Measurements from ENCODE around the gene SDSL. TPM values are rescaled to one million over a fixed set of nuclear protein-coding genes. Genes with fewer than 3 reads are reported as not detected.

Gene SDSL
- total and polyA plus RNA-seq, 9 donors = 0.43 to 19.3 (median 3.7) TPM

DNA sequence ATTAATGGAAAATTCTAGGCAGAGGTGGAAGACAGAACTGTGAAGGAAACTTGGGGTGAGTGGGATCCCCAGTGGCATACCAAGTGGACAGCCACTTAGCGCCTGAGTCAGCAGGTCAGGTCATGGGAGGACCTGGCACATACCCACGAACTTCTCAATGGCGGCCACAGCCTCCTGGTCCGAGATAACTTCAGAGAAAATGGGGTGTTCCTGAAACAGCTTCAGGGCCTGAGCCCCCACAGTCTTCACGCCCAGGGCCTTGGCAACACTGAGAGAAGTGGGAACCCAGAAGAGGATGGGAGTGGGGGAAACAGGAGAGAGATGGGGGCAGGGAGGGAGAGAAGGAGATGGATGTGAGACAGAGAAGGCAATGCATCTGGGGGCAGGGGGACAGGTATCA, 28.4 kb upstream of the SDSL start:
- Histone ChIP-seq H3K9me3 (no peaks in the 10 kb centered on the region), H3K27ac (no peak overlapping the region), H3K4me3 (no peak overlapping the region), H3K36me3 (no peaks in the 10 kb centered on the region), H3K27me3 (no peaks in the 10 kb centered on the region), H3K4me1 (ENCODE audit: insufficient read depth) (no peaks in the 10 kb centered on the region)
- no peak for DNase-seq
- TF ChIP-seq EP300 (IDR thresholded peaks at IDR 0.05) (no peak), POLR2A (IDR thresholded peaks at IDR 0.05) (no peak)
- TF ChIP-seq, protein P1, sequence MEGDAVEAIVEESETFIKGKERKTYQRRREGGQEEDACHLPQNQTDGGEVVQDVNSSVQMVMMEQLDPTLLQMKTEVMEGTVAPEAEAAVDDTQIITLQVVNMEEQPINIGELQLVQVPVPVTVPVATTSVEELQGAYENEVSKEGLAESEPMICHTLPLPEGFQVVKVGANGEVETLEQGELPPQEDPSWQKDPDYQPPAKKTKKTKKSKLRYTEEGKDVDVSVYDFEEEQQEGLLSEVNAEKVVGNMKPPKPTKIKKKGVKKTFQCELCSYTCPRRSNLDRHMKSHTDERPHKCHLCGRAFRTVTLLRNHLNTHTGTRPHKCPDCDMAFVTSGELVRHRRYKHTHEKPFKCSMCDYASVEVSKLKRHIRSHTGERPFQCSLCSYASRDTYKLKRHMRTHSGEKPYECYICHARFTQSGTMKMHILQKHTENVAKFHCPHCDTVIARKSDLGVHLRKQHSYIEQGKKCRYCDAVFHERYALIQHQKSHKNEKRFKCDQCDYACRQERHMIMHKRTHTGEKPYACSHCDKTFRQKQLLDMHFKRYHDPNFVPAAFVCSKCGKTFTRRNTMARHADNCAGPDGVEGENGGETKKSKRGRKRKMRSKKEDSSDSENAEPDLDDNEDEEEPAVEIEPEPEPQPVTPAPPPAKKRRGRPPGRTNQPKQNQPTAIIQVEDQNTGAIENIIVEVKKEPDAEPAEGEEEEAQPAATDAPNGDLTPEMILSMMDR (IDR thresholded peaks at IDR 0.05) = no peak
- intact Hi-C loops (cut with DNase I) = no loop called here
- WGBS, 3 donors = 60 to 80% (median 67%) methylated on average over 5 of the region's 5 CpGs

DNA sequence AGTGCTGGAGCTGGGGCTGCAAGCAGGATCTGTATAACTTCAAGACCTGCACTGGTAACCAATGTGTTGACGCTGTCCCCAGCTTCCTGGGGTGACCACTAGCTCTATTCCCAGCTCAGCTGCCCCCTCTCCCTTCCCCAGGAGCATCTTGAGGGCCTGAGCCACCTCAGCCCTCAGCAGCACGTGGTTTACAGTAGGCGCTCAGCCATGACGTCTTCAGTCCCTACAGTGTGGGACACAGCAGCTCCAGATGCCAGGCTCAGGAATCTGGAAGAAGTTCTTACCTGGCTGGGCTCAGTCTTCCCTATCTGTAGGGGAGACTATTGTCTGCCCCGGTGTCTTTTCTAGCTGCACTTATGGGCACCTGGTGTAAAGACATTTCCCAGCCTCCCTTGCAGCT, 27.1 kb upstream of the SDSL start:
- no peaks in the 10 kb centered on the region for H3K27me3 ChIP-seq
- intact Hi-C loops (cut with DNase I) = no loop called here
- H3K4me3 ChIP-seq = no peak overlapping the region
- no peak overlapping the region for H3K27ac ChIP-seq
- TF ChIP-seq POLR2A (IDR thresholded peaks at IDR 0.05) (no peak), EP300 (IDR thresholded peaks at IDR 0.05) (no peak)
- TF ChIP-seq, protein P1 (IDR thresholded peaks at IDR 0.05) = no peak
- no peak for DNase-seq
- no peaks in the 10 kb centered on the region for H3K9me3 ChIP-seq
- no peaks in the 10 kb centered on the region for H3K36me3 ChIP-seq
- no peaks in the 10 kb centered on the region for H3K4me1 ChIP-seq (ENCODE audit: insufficient read depth)
- WGBS, 3 donors = 73 to 80% (median 74%) methylated on average over 5 of the region's 5 CpGs

GRCh38 chr12:113396200-113396599, 26.0 kb upstream of the SDSL start:
- H3K9me3 ChIP-seq = no peaks in the 10 kb centered on the region
- no peak for TF ChIP-seq POLR2A (IDR thresholded peaks at IDR 0.05)
- TF ChIP-seq EP300 (IDR thresholded peaks at IDR 0.05) = no peak
- no peak overlapping the region for H3K4me3 ChIP-seq
- H3K27me3 ChIP-seq = no peaks in the 10 kb centered on the region
- H3K4me1 ChIP-seq (ENCODE audit: insufficient read depth) = no peaks in the 10 kb centered on the region
- intact Hi-C loops (cut with DNase I) = no loop called here
- H3K27ac ChIP-seq = no peak overlapping the region
- no peak for DNase-seq
- H3K36me3 ChIP-seq = no peaks in the 10 kb centered on the region

DNA sequence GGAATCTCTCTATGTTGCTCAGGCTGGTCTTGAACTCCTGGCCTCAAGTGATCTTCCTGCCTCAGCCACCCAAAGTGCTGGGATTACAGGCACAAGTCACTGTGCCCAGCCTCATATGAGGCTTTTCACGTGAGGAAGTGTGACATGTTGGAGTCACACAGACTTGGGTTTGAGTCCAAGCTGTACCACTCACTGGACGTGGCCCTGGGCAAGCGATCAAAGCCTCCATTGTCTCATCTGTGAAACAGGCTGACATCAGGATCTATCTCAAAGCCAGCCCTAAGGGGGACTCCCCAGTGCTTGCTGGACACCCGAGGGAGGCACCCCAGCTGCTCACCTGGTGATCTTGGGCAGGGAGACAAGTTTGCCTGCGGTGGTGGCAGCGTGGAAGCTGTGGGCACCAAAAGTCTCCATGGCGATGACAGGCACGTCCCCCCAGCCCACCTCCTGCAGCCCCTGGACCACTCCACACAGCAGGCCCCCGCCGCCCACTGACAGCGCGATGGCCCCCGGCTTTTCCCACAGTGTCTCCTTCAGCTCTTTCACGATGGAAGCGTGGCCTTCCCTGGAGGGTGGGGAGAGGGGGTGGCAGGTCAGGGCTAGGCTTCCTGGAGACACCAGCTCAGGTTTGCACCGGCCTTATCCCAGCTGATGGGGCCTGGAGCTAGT, 25.2 kb upstream of the SDSL start:
- intact Hi-C loops (cut with DNase I) = no loop called here
- no peak overlapping the region for H3K27ac ChIP-seq
- no peak overlapping the region for H3K4me3 ChIP-seq
- no peaks in the 10 kb centered on the region for H3K9me3 ChIP-seq
- DNase-seq = no peak
- no peaks in the 10 kb centered on the region for H3K4me1 ChIP-seq (ENCODE audit: insufficient read depth)
- no peaks in the 10 kb centered on the region for H3K27me3 ChIP-seq
- no peaks in the 10 kb centered on the region for H3K36me3 ChIP-seq
- no peak for TF ChIP-seq POLR2A (IDR thresholded peaks at IDR 0.05)
- TF ChIP-seq, protein P1 (IDR thresholded peaks at IDR 0.05) = no peak
- no peak for TF ChIP-seq EP300 (IDR thresholded peaks at IDR 0.05)
- 39 to 53% (median 46%) methylated on average over 16 of the region's 16 CpGs for WGBS, 3 donors

DNA sequence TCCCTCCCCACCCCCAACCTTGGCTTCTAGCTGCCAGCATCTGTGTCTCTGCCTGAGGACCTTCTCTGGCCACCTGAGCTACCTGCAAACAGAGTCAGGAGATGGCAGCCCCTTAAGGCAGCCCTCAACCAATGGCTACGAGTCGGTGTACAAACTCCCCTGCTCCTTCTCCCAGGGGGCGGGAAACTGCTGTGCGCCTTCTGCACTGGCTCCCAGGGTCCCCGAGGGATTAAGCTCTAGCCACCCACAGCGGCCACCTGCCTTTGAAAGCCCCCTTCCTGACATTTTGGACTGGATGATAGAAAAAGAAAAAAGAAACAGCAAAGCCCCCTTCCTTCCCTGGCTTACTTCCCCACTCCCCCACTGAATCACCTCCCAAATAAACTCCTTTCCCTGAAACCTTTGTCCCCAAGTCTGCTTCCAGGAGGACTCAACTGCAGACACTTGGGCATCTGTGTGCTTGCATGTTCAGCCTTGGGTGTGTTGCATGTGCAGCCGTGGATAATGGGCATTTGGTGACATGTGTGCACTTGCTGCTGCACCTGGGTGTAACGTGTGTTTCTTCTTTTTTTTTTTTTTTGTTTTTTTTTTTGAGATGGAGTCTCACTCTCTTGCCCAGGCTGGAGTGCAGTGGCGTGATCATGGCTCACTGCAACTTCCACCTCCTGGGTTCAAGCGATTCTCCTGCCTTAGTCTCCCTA, 24.5 kb upstream of the SDSL start:
- Histone ChIP-seq H3K4me1 (ENCODE audit: insufficient read depth) (no peaks in the 10 kb centered on the region), H3K4me3 (no peak overlapping the region), H3K27me3 (no peaks in the 10 kb centered on the region), H3K36me3 (no peaks in the 10 kb centered on the region), H3K9me3 (no peaks in the 10 kb centered on the region), H3K27ac (no peak overlapping the region)
- TF ChIP-seq, protein P1 (IDR thresholded peaks at IDR 0.05) = no peak
- intact Hi-C loops (cut with DNase I) = no loop called here
- no peak for DNase-seq
- WGBS, 3 donors = 33 to 45% (median 35%) methylated on average over 10 of the region's 10 CpGs
